RPMI7951 (cell line): Measurements from ENCODE around the gene DAO. TPM values are rescaled to one million over a fixed set of nuclear protein-coding genes. Genes with fewer than 3 reads are reported as not detected.
"Not testable (repeated sequence)": the region's sequence is repeated elsewhere in the genome, so short reads cannot be mapped to it uniquely, and the experiment has no call there.

ENCODE experiments used
- DNase-seq: peaks from one replicate; pipeline ENCODE4 v3.0.0-alpha.2; 2012; ENCODE audit warnings: low read depth
- total RNA-seq: library from RNA; depleted of rRNA; stranded (reverse); fragments of >200 nt; shearing (Covaris generic); gene quantifications from 2 replicates; pipeline ENCODE4 v1.2.3, GENCODE V29; 2014; rRNA removed

DAO gene
- not detected in 2 replicates for total RNA-seq

GRCh38 chr12:108879615-108880254, at the start of gene DAO:
DAO (plus strand) TSS chr12:108880092; CDS start chr12:108885007, 4,915 bp downstream.
- no peak for DNase-seq

- DNase-seq = no peak
Measured at GRCh38 chr12:108831309-108831991, 48.4 kb upstream of the DAO start.

DNA sequence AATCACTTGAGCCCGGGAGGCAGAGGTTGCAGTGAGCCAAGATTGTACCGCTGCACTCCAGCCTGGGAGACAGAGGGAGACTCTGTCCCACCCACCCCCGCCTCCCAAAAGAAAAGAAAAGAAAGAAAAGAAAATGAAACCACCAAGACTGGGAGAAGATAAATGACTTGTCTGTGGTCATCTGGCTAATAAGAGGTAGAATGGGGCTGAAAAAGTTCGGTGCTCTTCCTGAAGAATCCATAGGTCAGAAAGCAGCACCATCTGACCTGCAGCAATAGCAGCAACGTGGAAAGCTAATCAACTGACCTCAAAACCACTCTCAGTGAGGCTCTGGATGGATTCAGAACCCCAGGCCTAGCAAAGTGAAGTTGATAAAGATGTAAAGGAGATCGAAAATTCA, 47.7 kb upstream of the DAO start:
- DNase-seq = peak; percentile 26

- peak; percentile 65 for DNase-seq
Measured at GRCh38 chr12:108832730-108833354, 47.0 kb upstream of the DAO start.

DNA sequence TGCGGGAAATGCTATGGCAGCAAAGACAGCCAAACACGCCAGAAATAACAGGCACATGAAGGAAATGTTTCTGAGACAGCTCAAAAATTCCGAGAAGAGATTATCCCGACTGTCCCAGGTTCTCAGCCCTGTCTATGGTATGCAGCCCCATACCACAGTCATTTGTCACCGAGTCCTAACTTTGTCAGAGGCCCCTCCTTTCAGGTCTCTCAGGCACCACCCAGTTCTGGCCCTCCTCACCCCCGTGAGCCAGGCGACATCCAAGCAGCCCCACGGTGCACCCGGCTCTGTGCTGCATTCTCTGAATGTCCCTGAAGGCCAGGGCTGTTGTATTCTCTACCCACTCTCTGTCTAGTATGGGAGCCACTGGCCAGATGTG, 46.5 kb upstream of the DAO start:
- peak; percentile 94 for DNase-seq

GRCh38 chr12:108833757-108834472, 46.0 kb upstream of the DAO start:
- peak; percentile 84 for DNase-seq

DNA sequence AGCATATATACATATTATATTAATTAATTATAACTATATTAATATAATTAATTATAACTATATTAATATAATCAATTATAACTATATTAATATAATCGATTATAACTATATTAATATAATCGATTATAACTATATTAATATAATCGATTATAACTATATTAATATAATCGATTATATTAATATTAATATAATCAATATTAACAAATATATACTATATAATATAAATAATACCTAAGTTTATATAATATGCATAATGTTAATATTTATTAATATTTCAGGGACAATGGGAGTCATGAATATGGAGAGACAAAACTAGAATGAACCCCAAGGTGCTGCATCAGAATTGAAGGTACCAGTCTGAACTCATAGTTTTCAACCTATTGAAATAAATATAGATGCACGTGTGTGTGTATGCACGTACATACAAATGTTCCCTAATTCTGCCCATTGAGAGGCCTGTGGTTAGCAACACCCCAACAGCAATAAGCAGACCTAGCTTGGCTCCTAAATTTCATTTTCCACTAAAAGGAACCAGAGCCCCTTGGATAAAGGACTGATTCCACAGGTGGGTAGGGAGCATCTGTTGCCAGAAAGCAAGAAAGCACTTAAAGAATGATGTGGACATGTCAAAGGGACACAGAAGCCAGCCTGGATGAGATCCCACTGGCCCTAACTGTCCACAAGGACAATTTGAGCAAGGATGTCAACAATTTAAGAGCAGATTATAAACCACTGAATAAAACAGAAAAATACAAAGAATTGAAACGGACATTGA, 43.8 kb upstream of the DAO start:
- DNase-seq = no peak

DNA sequence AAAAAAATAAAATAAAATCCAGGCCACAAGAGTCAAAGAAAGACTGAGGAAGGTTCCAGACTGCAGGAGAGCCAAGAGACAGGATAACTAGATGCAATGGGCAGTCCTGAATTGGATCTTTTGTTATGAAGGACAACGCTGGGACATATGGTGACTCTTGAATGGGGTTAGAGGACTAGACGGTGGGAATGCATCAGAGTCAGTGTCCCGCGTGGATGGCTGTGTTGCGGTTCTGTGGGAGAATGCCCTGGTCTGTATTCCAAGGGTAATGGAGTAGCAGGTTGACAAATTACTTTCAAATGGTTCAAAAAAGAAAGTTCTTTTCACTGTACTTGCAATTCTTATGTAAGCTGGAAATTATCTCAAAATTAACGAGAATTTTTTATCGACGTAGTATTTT, 42.7 kb upstream of the DAO start:
- no peak for DNase-seq

DNA sequence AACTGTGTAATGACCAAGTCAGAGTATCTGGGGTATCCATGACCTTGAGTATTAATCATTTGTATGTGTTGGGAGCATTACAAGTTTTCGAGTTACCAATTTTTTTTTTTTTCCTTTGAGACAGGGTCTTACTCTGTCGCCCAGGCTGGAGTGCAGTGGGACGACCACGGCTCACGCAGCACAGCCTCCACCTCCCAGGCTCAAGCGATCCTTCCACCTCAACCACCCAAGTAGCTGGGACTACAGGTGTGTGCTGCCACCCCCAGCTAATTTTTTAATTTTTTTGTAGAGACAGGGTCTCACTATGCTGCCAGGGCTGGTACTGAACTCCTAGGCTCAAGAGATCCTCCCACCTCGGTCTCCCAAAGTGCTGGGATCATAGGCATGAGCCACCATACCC, 42.2 kb upstream of the DAO start:
- DNase-seq = no peak

- DNase-seq = peak; percentile 100
Measured at GRCh38 chr12:108838194-108839017, 41.5 kb upstream of the DAO start.

GRCh38 chr12:108839018-108839889, 40.6 kb upstream of the DAO start:
- DNase-seq = peak; percentile 99

DNA sequence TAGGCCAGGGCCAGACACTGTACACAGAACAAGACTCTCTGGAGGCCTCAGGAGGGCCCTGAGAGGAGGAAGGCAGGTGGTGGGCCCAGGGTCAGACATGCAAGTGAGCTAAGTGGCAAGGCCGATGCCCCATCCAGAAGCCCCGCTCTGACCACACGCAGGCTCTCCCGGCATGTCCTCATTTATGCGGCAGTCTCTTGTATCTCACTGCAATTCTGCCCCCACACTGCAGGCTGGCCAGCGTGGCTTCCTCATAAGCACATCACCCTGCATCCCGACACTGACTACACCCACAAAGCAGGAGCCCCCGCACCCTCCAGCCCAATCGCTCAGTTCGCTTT, 40.0 kb upstream of the DAO start:
- DNase-seq = no peak

DNA sequence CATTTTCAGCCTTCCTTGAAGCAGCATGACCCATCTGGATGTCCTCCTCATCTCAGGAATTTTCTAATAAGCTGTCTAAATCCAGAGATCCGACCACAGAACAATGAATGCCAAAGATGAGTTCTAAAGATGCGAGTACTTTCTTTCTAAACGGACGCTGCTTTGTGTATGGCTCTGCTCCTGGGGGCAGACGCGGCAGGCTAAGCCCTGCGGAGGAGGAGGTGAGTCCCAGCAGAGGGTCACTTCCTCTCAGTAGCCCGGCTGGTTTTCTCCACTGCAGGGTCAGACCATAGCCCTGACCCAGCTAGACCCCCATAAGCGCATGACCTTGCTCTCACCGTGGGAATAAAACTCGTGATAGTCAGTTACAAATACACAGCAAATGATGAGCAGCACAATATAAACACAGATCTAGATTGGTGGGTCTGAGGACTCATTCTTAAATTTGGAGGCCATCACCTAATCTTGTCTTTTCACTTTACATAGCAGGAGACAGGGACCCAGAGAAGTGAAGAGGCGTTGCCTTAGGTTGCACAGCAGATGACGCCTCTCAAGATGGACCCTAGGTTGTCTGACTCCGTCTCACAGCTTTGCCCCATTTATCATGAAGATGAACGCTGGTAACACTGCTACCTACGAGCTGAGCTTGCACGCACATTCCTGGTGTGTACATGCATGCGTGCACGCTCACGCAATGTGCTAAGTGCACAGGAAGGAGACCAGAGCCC, 39.1 kb upstream of the DAO start:
- DNase-seq = peak; percentile 97

GRCh38 chr12:108841825-108842224, 38.1 kb upstream of the DAO start:
- not testable (repeated sequence) for DNase-seq

DNA sequence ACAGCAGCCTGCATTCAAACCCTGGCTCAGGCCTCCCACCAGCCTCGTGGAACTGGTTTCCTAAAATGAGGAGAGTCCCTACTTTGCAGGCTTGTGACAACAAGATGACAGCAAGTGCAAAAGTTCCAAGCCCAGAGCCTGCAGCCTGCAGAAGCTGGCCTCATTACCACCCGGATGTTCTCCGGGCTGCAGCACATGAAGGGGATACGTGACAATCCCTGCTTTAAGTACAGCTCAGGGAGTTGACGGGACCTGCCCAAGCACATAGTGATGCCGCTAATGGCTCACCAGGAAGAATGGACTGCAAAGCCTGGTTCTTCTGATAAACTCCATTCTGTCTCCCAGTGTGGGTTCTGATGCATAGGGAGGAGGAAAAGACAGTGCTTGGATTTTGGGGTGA, 37.5 kb upstream of the DAO start:
- DNase-seq = no peak

GRCh38 chr12:108843187-108843586, 36.7 kb upstream of the DAO start:
- DNase-seq = no peak

- DNase-seq = no peak
Measured at GRCh38 chr12:108845696-108846095, 34.2 kb upstream of the DAO start.

- DNase-seq = peak; percentile 59
Measured at GRCh38 chr12:108846290-108846701, 33.6 kb upstream of the DAO start.

- DNase-seq = no peak
Measured at GRCh38 chr12:108847705-108848104, 32.2 kb upstream of the DAO start.
